Stimulated activated CD8-positive, alpha-beta memory T cell treated with anti-CD3 and anti-CD28 coated beads, Interleukin-15, amount 100 ng/mL, for 1 hour (primary cell): ENCODE measurements around the gene CENPN.

ENCODE experiments used
- DNase-seq: peaks from one replicate; pipeline ENCODE4 v3.0.0-alpha.2; 2020; ENCODE audit warnings: low read depth

The CENPN gene

GRCh38 chr16:81035398-81035974, 28.5 kb downstream of the CENPN start, which contains the start of gene ATMIN:
Gene ATMIN (plus strand): TSS chr16:81035842. CDS start chr16:81035871, 29 bp downstream.
- peak; percentile 66 for DNase-seq

GRCh38 chr16:81035975-81036750, 29.1 kb downstream of the CENPN start:
- no peak for DNase-seq

- DNase-seq = no peak
Measured at GRCh38 chr16:81036751-81037350, 29.8 kb downstream of the CENPN start.

- DNase-seq = no peak
Measured at GRCh38 chr16:81040131-81040530, 33.1 kb downstream of the CENPN start.

GRCh38 chr16:81040842-81041241, 33.8 kb downstream of the CENPN start:
- DNase-seq = no peak

- no peak for DNase-seq
Measured at GRCh38 chr16:81041696-81042095, 34.7 kb downstream of the CENPN start.

GRCh38 chr16:81042821-81043220, 35.8 kb downstream of the CENPN start:
- DNase-seq = no peak

GRCh38 chr16:81053761-81054160, 46.7 kb downstream of the CENPN start:
- DNase-seq = no peak

- no peak for DNase-seq
Measured at GRCh38 chr16:81060576-81061306, 53.7 kb downstream of the CENPN start.

- DNase-seq = no peak
Measured at GRCh38 chr16:81061307-81061640, 54.3 kb downstream of the CENPN start.

- no peak for DNase-seq
Measured at GRCh38 chr16:81061871-81062608, 55.0 kb downstream of the CENPN start.

GRCh38 chr16:81066681-81067080, 59.7 kb downstream of the CENPN start:
- DNase-seq = no peak

- DNase-seq = no peak
Measured at GRCh38 chr16:81067166-81067565, 60.2 kb downstream of the CENPN start.

- no peak for DNase-seq
Measured at GRCh38 chr16:81069063-81069462, 62.0 kb downstream of the CENPN start.

- no peak for DNase-seq
Measured at GRCh38 chr16:81070979-81071378, 64.0 kb downstream of the CENPN start.

GRCh38 chr16:81071805-81072204, 64.8 kb downstream of the CENPN start:
- DNase-seq = no peak

GRCh38 chr16:81073560-81074330, 66.7 kb downstream of the CENPN start:
- DNase-seq = no peak

GRCh38 chr16:81076566-81077075, 69.6 kb downstream of the CENPN start:
- DNase-seq = peak; percentile 94

GRCh38 chr16:81077076-81077940, 70.3 kb downstream of the CENPN start, which contains the start of gene C16orf46:
Gene C16orf46 (minus strand): TSS chr16:81077238. CDS start chr16:81063955, 13,283 bp downstream.
- DNase-seq = peak; percentile 98

- no peak for DNase-seq
Measured at GRCh38 chr16:81080233-81080632, 73.2 kb downstream of the CENPN start.
